Lung (tissue), 12 donors: ENCODE results near the gene PRKCH. TPM values are rescaled to one million over a fixed set of nuclear protein-coding genes. Genes with fewer than 3 reads are reported as not detected.
A peak's percentile ranks its signal among the peaks of the same experiment; 100 is the strongest.

ENCODE experiments used
- ATAC-seq: fragments of 200-7000 bp; cut with Tn5 transposase; one replicate; pipeline ENCODE4 v1.9.1; 2020; ENCODE audit warnings: moderate number of reproducible peaks; ENCODE audit not compliant: insufficient read depth, low FRiP score
- DNase-seq, 3 donors: peaks; one replicate each; pipeline ENCODE4 v3.0.0-alpha.2; 2013 to 2017
- H3K27ac ChIP-seq, 2 donors: one replicate each; pipeline ENCODE4 v1.5.1; 2013; ENCODE audit warnings: mild to moderate bottlenecking in 2 of 2, moderate library complexity in 2 of 2, control low read depth in 1 of 2, inconsistent platforms in 1 of 2, low read depth in 1 of 2, low read length in 1 of 2
- H3K27me3 ChIP-seq, 3 donors: one replicate each; pipeline ENCODE4 v1.5.1; 2013; ENCODE audit warnings: low read length in 2 of 3; ENCODE audit not compliant: control insufficient read depth in 3 of 3, insufficient read depth in 3 of 3
- H3K36me3 ChIP-seq, 4 donors: one replicate each; pipeline ENCODE4 v1.5.1; 2013; ENCODE audit warnings: low read length in 4 of 4, mild to moderate bottlenecking in 1 of 4, moderate library complexity in 1 of 4; ENCODE audit not compliant: control insufficient read depth in 4 of 4, insufficient read depth in 4 of 4
- H3K4me1 ChIP-seq, 5 donors: one replicate each; pipeline ENCODE4 v1.5.1; 2013; ENCODE audit warnings: low read length in 5 of 5, mild to moderate bottlenecking in 2 of 5, moderate library complexity in 1 of 5; ENCODE audit not compliant: control insufficient read depth in 5 of 5, insufficient read depth in 5 of 5
- H3K4me3 ChIP-seq: one replicate; pipeline ENCODE4 v1.5.1; 2013; ENCODE audit warnings: mild to moderate bottlenecking, control low read depth, moderate library complexity
- H3K9ac ChIP-seq, 2 donors: one replicate each; pipeline ENCODE4 v1.5.1; 2013; ENCODE audit warnings: low read length in 2 of 2, control low read depth in 1 of 2; ENCODE audit not compliant: insufficient read depth in 1 of 2
- H3K9me3 ChIP-seq, 4 donors: one replicate each; pipeline ENCODE4 v1.5.1; 2013; ENCODE audit warnings: low read length in 3 of 4, mild to moderate bottlenecking in 1 of 4, moderate library complexity in 1 of 4; ENCODE audit not compliant: control insufficient read depth in 4 of 4, insufficient read depth in 3 of 4
- CTCF ChIP-seq: IDR thresholded peaks from 2 replicates; pipeline ENCODE4 v1.5.1; 2012; ENCODE audit warnings: mild to moderate bottlenecking; ENCODE audit errors: control extremely low read depth, extremely low read depth
- WGBS, 2 donors: extraction: QIAGEN DNeasy Blood & Tissue Kit; methylation state at CpG; one replicate each; pipeline ENCODE4 v1.1.7; 2013; 5-methylcytosine and 5-hydroxymethylcytosine counted together
- polyA plus RNA-seq, 2 donors: library from polyadenylated mRNA; stranded (reverse); fragments of 200-250 nt; gene quantifications; one replicate each; pipeline ENCODE4 v1.2.1, GENCODE V29; 2013
- total RNA-seq, 2 donors: library from RNA; depleted of rRNA in 1 of 2; stranded (reverse); fragments of >200 nt in 1 of 2; gene quantifications; one replicate each; pipeline ENCODE4 v1.2.1, GENCODE V29; 2014 to 2021
- donor health status: control.
- donor health status: control.
- donor health status: Bipolar disorder and iron deficiency.
- donor health status: healthy.
- donor health status: DM: yes; HTN: yes; CAD: no.

The PRKCH gene
- total and polyA plus RNA-seq, 4 donors: 12.9 to 126 (median 51.4) TPM

GRCh38 chr14:61476105-61476753 lies 154.8 kb downstream of the PRKCH start:
- Histone ChIP-seq H3K4me3 (no peak overlapping the region), H3K9me3 (no peaks in the 10 kb centered on the region), H3K4me1 (peaks cover 14 to 42% (median 29%) of the 10 kb centered on the region in 5 donors), H3K27me3 (no peaks in the 10 kb centered on the region), H3K27ac (peak overlapping the region; percentile 92 to 95), H3K36me3 (no peaks in the 10 kb centered on the region), H3K9ac (peak overlapping the region in 1 of 2 donors; percentile 70)
- no peak for ATAC-seq
- no peak for DNase-seq
- WGBS, 2 donors: 74 to 79% methylated on average over 2 of the region's 2 CpGs
- no peak for TF ChIP-seq CTCF

GRCh38 chr14:61476754-61477410 lies 155.5 kb downstream of the PRKCH start:
- TF ChIP-seq CTCF: no peak

GRCh38 chr14:61477712-61478462 lies 156.5 kb downstream of the PRKCH start:
- Histone ChIP-seq H3K27me3 (no peaks in the 10 kb centered on the region), H3K4me1 (peaks cover 14 to 33% (median 19%) of the 10 kb centered on the region in 5 donors), H3K27ac (peak overlapping the region; percentile 59 to 86), H3K9me3 (no peaks in the 10 kb centered on the region), H3K4me3 (no peak overlapping the region), H3K36me3 (no peaks in the 10 kb centered on the region), H3K9ac (peak overlapping the region in 1 of 2 donors; percentile 33)
- DNase-seq: peak; percentile 51 to 56 (median 54)
- 55 to 67% methylated on average over 10 of the region's 10 CpGs for WGBS, 2 donors
- no peak for TF ChIP-seq CTCF
- ATAC-seq: no peak

More at GRCh38 chr14:61476754-61477410, 155.5 kb downstream of the PRKCH start:
- Histone ChIP-seq H3K4me1 (peaks cover 14 to 38% (median 25%) of the 10 kb centered on the region in 5 donors), H3K9me3 (no peaks in the 10 kb centered on the region), H3K9ac (peak overlapping the region in 1 of 2 donors; percentile 70), H3K36me3 (no peaks in the 10 kb centered on the region), H3K27me3 (no peaks in the 10 kb centered on the region), H3K4me3 (no peak overlapping the region), H3K27ac (peak overlapping the region; percentile 80 to 95)
- WGBS, 2 donors: 2 to 4% methylated on average over 6 of the region's 6 CpGs
- ATAC-seq: peak; percentile 56
- peak; percentile 74 to 95 (median 93) for DNase-seq
